Measurements from ENCODE around the gene ZNF169.

- TF ChIP-seq CTCF (IDR thresholded peaks at IDR 0.05) = no peak
- no peak for TF ChIP-seq EZH2 (IDR thresholded peaks at IDR 0.05; ENCODE audit: borderline replicate concordance, insufficient read depth, low read depth, low read length, poor library complexity, severe bottlenecking)
These were observed 43.3 kb downstream of the ZNF169 start for GRCh38 chr9:94302426-94302825.

All from B cell (primary cell).